K562 (cell line): ENCODE results near the gene CNRIP1. TPM values are rescaled to one million over a fixed set of nuclear protein-coding genes. Genes with fewer than 3 reads are reported as not detected.
A peak's percentile ranks its signal among the peaks of the same experiment; 100 is the strongest.
"Not testable (repeated sequence)": the region's sequence is repeated elsewhere in the genome, so short reads cannot be mapped to it uniquely, and the experiment has no call there.

Source experiments
- ATAC-seq: fragments of 200-7000 bp; cut with Tn5 transposase; 3 replicates; pipeline ENCODE4 v1.9.1; 2020; ENCODE audit warnings: moderate library complexity
- BruUV-seq: library from RNA; stranded (reverse); fragments of 400-500 nt; replicated peaks from 2 replicates; lab custom pipeline; 2021; lab: Mats Ljungman, UMichigan
- CTCF ChIA-PET: fragments of 300-600 bp; formaldehyde crosslinking; extraction: SDS; loops from one replicate; lab custom pipeline; 2021; ENCODE audit warnings: low intra/inter-chr PET ratio; lab: Yijun Ruan, JAX
- POLR2A ChIA-PET: fragments of 300-600, 350-650 bp; sonication (Branson Sonifier 250); formaldehyde crosslinking; extraction: SDS; loops from one replicate; lab custom pipeline; 2021; ENCODE audit warnings: antibody characterized with exemption, inconsistent platforms; lab: Yijun Ruan, JAX
- DNase-seq, 4 experiments: peaks; one replicate each; pipeline versions ENCODE4 v3.0.0 to v3.0.0-alpha.2; 2011 to 2018; ENCODE audit warnings: low spot score in 3 of 4, mixed read lengths in 3 of 4; ENCODE audit errors: extremely low read depth in 1 of 4
- FAIRE-seq: peaks from 2 replicates; lab custom pipeline; 2011; peaks lifted over from hg19 to GRCh38; lab: Jason Lieb, UNC
- H2AFZ ChIP-seq: 2 replicates; pipeline ENCODE4 v1.6.0; 2011; ENCODE audit warnings: low read depth, low read length, control low read depth, inconsistent platforms
- H3K27ac ChIP-seq: fragments of 200-600 bp; 3 replicates; pipeline ENCODE4 v1.8.0; 2011; ENCODE audit warnings: low read depth, mild to moderate bottlenecking, control low read depth, inconsistent platforms, low read length, moderate library complexity, mixed read lengths; ENCODE audit errors: extremely low read depth
- H3K27me3 ChIP-seq, 2 experiments: fragments of 300-600 bp in 1 of 2; 2 replicates in 1 of 2; 3 replicates in 1 of 2; pipeline versions ENCODE4 v1.6.0 to v1.8.0; 2011; ENCODE audit warnings: inconsistent platforms in 2 of 2, low read length in 2 of 2, mild to moderate bottlenecking in 1 of 2, mixed read lengths in 1 of 2, moderate library complexity in 1 of 2; ENCODE audit not compliant: control insufficient read depth in 2 of 2, insufficient read depth in 2 of 2
- H3K36me3 ChIP-seq: fragments of 300-600 bp; 3 replicates; pipeline ENCODE4 v1.8.0; 2011; ENCODE audit warnings: mild to moderate bottlenecking, low read length, inconsistent platforms; ENCODE audit not compliant: control insufficient read depth, insufficient read depth
- H3K4me1 ChIP-seq, 2 experiments: fragments of 200-600 bp in 1 of 2; replicated peaks in 1 of 2; 2 replicates in 1 of 2; 3 replicates in 1 of 2; pipeline versions ENCODE4 v1.5.1 to v1.8.0; 2011; ENCODE audit warnings: inconsistent platforms in 2 of 2, low read length in 2 of 2, mild to moderate bottlenecking in 1 of 2, mixed read lengths in 1 of 2, moderate library complexity in 1 of 2; ENCODE audit not compliant: control insufficient read depth in 2 of 2, insufficient read depth in 2 of 2
- H3K4me2 ChIP-seq: 2 replicates; pipeline ENCODE4 v1.6.1; 2011; ENCODE audit warnings: low read length, control low read depth, inconsistent platforms, mixed read lengths; ENCODE audit not compliant: insufficient read depth
- H3K4me3 ChIP-seq: fragments of 200-600 bp; sonication (generic), shearing (Covaris generic); 2 replicates; pipeline ENCODE4 v1.5.1; 2016; ENCODE audit warnings: control low read depth, inconsistent platforms
- H3K79me2 ChIP-seq: fragments of 200-600 bp; 3 replicates; pipeline ENCODE4 v1.8.0; 2011; ENCODE audit warnings: low read length, inconsistent platforms; ENCODE audit not compliant: control insufficient read depth, insufficient read depth
- H3K9ac ChIP-seq, 2 experiments: 2 replicates each; pipeline versions ENCODE4 v1.6.0 to v1.6.1; 2011; ENCODE audit warnings: low read depth in 2 of 2, low read length in 2 of 2, control low read depth in 1 of 2, inconsistent platforms in 1 of 2, mild to moderate bottlenecking in 1 of 2, mixed read lengths in 1 of 2; ENCODE audit not compliant: insufficient read depth in 1 of 2
- H3K9me1 ChIP-seq: one replicate; pipeline ENCODE4 v1.6.0; 2011; ENCODE audit warnings: inconsistent platforms, mild to moderate bottlenecking, low read length, moderate library complexity; ENCODE audit not compliant: control insufficient read depth, insufficient read depth
- H3K9me3 ChIP-seq: replicated peaks from 2 replicates; pipeline ENCODE4 v1.5.1; 2011; ENCODE audit warnings: low read depth, low read length, inconsistent platforms; ENCODE audit not compliant: control insufficient read depth, insufficient read depth
- H4K20me1 ChIP-seq: replicated peaks from 2 replicates; pipeline ENCODE4 v1.6.1; 2011; ENCODE audit warnings: low read length, inconsistent platforms, mixed read lengths; ENCODE audit not compliant: control insufficient read depth, insufficient read depth
- CBFA2T2 ChIP-seq: fragments of 450-650 bp; conservative IDR thresholded peaks from 2 replicates; pipeline ENCODE4 v1.6.1; 2017; ENCODE audit warnings: mild to moderate bottlenecking
- CBFA2T3 ChIP-seq: fragments of 450-650 bp; IDR thresholded peaks from 2 replicates; pipeline ENCODE4 v1.6.1; 2017
- EHMT2 ChIP-seq: fragments of 450-650 bp; IDR thresholded peaks from 2 replicates; pipeline ENCODE4 v1.6.1; 2018; ENCODE audit warnings: antibody characterized with exemption
- FOXK2 ChIP-seq, 2 experiments: fragments of 450-650 bp; IDR thresholded peaks in 1 of 2; conservative IDR thresholded peaks in 1 of 2; 2 replicates each; pipeline ENCODE4 v1.6.1; 2016; ENCODE audit warnings: low read depth in 2 of 2, mild to moderate bottlenecking in 1 of 2
- RBBP5 ChIP-seq: fragments of 200-600 bp; sonication (generic); IDR thresholded peaks from 2 replicates; pipeline ENCODE4 v1.6.1; 2012; ENCODE audit warnings: borderline replicate concordance, mild to moderate bottlenecking, low read length, control low read depth, inconsistent platforms; ENCODE audit not compliant: insufficient read depth, poor library complexity, severe bottlenecking
- SAFB ChIP-seq: fragments of 200-400 bp; formaldehyde crosslinking; IDR thresholded peaks from 2 replicates; pipeline ENCODE4 v1.6.1; 2017; ENCODE audit warnings: low read depth, low read length, borderline replicate concordance
- SMARCE1 ChIP-seq: fragments of 450-650 bp; IDR thresholded peaks from 2 replicates; pipeline ENCODE4 v1.7.1; 2016; ENCODE audit warnings: mild to moderate bottlenecking
- XRCC5 ChIP-seq: fragments of 200-400 bp; formaldehyde crosslinking; IDR thresholded peaks from 2 replicates; pipeline ENCODE4 v1.6.1; 2017; ENCODE audit warnings: low read depth, mild to moderate bottlenecking, low read length
- YBX1 ChIP-seq: fragments of 450-650 bp; IDR thresholded peaks from 2 replicates; pipeline ENCODE4 v1.7.1; 2016; ENCODE audit warnings: mild to moderate bottlenecking
- ZFPM2 ChIP-seq: fragments of 250-450 bp; sonication (Bioruptor Pico); IDR thresholded peaks from 2 replicates; pipeline ENCODE4 v1.5.1; 2022; ENCODE audit warnings: mild to moderate bottlenecking
- ZKSCAN1 ChIP-seq: fragments of 150-350 bp; IDR thresholded peaks from 2 replicates; pipeline ENCODE4 v1.6.1; 2016; ENCODE audit warnings: low read depth, low read length
- ZNF134 ChIP-seq: fragments of 250-450 bp; sonication (Bioruptor Pico); conservative IDR thresholded peaks from 2 replicates; pipeline ENCODE4 v1.4.0; 2020
- ZNF232 ChIP-seq: sonication (generic); formaldehyde crosslinking; IDR thresholded peaks from 2 replicates; pipeline ENCODE4 v1.8.0; 2022; ENCODE audit warnings: mild to moderate bottlenecking, missing genetic modification reagents
- ZNF583 ChIP-seq: fragments of 250-450 bp; sonication (Bioruptor Pico); IDR thresholded peaks from 2 replicates; pipeline ENCODE4 v1.4.0; 2020
- ZNF77 ChIP-seq: fragments of 250-450 bp; sonication (Bioruptor Pico); IDR thresholded peaks from 2 replicates; pipeline ENCODE4 v1.5.0; 2020
- WGBS: fragments of 100-300 bp; shearing (Covaris generic); methylation state at CpG from one replicate; pipeline ENCODE4 v1.1.6; 2016; ENCODE audit warnings: low coverage, mixed read lengths; ENCODE audit not compliant: insufficient coverage; ENCODE audit errors: missing lambda C conversion rate; 5-methylcytosine and 5-hydroxymethylcytosine counted together
- in situ Hi-C: fragments of 300-500 bp; cut with MboI; formaldehyde crosslinking; loops from 4 replicates; pipeline ENCODE4 v1.15.0; 2018; ENCODE audit warnings: inconsistent platforms, mixed read lengths
- intact Hi-C: fragments of 100-400 bp; cut with micrococcal nuclease; formaldehyde crosslinking; loops from 2 replicates; pipeline ENCODE4 v1.14.2; 2022
- polyA plus RNA-seq, 8 experiments: library from polyadenylated mRNA; depleted of rRNA in 4 of 8; stranded (reverse) in 5 of 8; unstranded in 3 of 8; fragments of >200 nt; fragmentation: Nextera tagmentation in 2 of 8; fragmentation: Illumina TruSeq in 1 of 8; extraction: Ambion mirVana in 2 of 8; extraction: Trizol in 1 of 8; gene quantifications; 2 replicates each; pipeline versions ENCODE4 v1.2.1 to v1.2.3, GENCODE V29; 2011 to 2014; ENCODE audit warnings: inconsistent platforms in 1 of 8, missing spikeins in 1 of 8
- total RNA-seq, 7 experiments: library from RNA; depleted of rRNA in 6 of 7; stranded (reverse); fragments of >200 nt in 6 of 7; fragmentation: Illumina TruSeq in 2 of 7; extraction: Trizol in 2 of 7; gene quantifications; 2 replicates each; pipeline versions ENCODE4 v1.2.1 to v1.2.3, GENCODE V29; 2011 to 2021; ENCODE audit warnings: low replicate concordance in 1 of 7
- TF ChIP-seq, protein P1 (sequence below): fragments of 450-650 bp; formaldehyde crosslinking; IDR thresholded peaks from 2 replicates; pipeline ENCODE4 v1.4.0; 2020; ENCODE audit warnings: mild to moderate bottlenecking, moderate library complexity

The CNRIP1 gene
- total and polyA plus RNA-seq, 9 of the 15 experiments (the other 6 are each of a cell fraction or from before 2014, with no cell fraction given) = 0.59 to 2.1 (median 1.5) TPM

DNA sequence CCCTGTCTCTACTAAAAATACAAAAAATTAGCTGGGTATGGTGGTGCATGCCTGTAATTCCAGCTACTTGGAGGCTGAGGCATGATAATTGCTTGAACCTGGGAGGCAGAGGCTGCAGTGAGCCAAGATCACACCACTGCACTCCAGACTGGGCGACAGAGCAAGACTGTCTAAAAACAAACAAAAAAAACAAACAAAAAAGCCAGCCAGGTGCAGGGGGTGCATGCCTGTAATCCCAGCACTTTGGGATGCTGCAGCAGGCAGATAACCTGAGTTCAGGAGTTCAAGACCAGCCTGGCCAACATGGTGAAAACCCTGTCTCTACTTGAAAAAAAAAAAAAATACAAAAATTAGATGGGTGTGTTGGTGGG is 15.9 kb downstream of the CNRIP1 start:
- H2AFZ ChIP-seq, H3K9me1 ChIP-seq, DNase-seq, CTCF ChIA-PET, H4K20me1 ChIP-seq, H3K4me3 ChIP-seq, ATAC-seq: not testable (repeated sequence)
- POLR2A ChIA-PET = interaction anchor here (1.2 to 1.8 kb wide), 2 partner anchors 10 to 13 kb away, joined by 3 to 5 read pairs; no protein-coding TSS in a partner anchor
- TF ChIP-seq CBFA2T2 (0 out of 2 replicates have a peak, but pooled peaks have one; percentile 19), CBFA2T3 (peak; percentile 49)
- TF ChIP-seq, all 486 proteins: peak for 2; not testable (repeated sequence) for 484
- H3K4me1 ChIP-seq, BruUV-seq, in situ Hi-C loops, H3K4me2 ChIP-seq, H3K9me3 ChIP-seq, H3K9ac ChIP-seq, FAIRE-seq, H3K27me3 ChIP-seq, H3K27ac ChIP-seq, H3K79me2 ChIP-seq, H3K36me3 ChIP-seq, intact Hi-C loops: not testable (repeated sequence)
- WGBS = 43% methylated on average over 1 of the region's 1 CpG

DNA sequence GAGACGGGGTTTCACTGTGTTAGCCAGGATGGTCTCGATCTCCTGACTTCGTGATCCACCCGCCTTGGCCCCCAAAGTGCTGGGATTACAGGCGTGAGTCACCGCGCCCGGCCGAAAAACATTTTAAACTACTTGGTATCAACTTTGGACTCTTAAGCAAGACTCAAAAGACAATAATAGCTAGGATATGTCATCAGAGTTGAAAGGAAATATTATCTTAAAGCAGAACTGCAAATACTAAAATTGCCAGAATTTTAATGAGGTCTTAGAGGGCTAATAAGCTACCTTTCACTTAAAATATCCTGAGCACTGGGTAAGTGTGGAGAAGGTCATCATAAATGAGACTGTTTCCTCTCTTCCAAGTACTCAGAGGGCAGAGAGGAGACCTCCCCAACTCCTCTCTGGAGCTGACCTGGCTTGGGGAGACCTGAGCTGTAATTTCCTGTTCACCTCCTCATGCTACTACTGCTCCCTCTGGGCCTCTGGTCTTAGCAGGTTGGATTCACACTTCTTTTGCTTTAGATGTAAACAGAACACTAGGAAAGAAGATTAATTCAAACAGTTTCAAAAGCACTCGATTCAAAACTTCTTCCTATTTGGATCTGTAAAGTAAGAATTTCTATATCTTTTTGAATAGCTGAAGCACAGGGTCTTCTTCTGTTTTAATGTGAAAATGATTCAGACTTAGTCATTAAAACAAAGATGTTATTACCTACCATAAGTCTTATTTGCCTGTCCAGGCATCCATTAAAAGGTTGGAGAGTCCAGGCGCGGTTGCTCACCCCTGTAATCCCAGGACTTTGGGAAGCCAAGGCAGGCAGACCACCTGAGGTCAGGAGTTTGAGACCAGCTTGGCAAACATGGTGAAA is 16.5 kb downstream of the CNRIP1 start:
- intact Hi-C loops (no loop called here), in situ Hi-C loops (no loop called here)
- ChIA-PET CTCF (no interaction called here), POLR2A (interaction anchor here (0.6 to 1.8 kb wide), 5 partner anchors 8 to 20 kb away, joined by 3 to 5 read pairs (median 4); partner anchors contain the start of gene CNRIP1)
- H3K27me3 ChIP-seq = no peaks in the 10 kb centered on the region
- H3K9me3 ChIP-seq = no peaks in the 10 kb centered on the region
- ATAC-seq (0 out of 3 replicates have a peak, but pooled peaks have one; percentile 34), DNase-seq (no peak), FAIRE-seq (no peak)
- 76% methylated on average over 8 of the region's 12 CpGs for WGBS
- no peaks in the 10 kb centered on the region for H3K9me1 ChIP-seq
- no TSS peak for BruUV-seq
- no peaks in the 10 kb centered on the region for H3K79me2 ChIP-seq
- no peaks in the 10 kb centered on the region for H3K36me3 ChIP-seq
- H4K20me1 ChIP-seq = no peaks in the 10 kb centered on the region
- H3K4me2 ChIP-seq = no peak overlapping the region
- no peak overlapping the region for H3K4me3 ChIP-seq
- H3K4me1 ChIP-seq = peaks cover 4 to 6% of the 10 kb centered on the region in 2 experiments; a peak in 3 of 5 replicates
- no peak overlapping the region for H3K9ac ChIP-seq
- no peak overlapping the region for H3K27ac ChIP-seq
- peak overlapping the region; percentile 63; the same call in 1 of the 2 replicates for H2AFZ ChIP-seq
- TF ChIP-seq, protein P1, sequence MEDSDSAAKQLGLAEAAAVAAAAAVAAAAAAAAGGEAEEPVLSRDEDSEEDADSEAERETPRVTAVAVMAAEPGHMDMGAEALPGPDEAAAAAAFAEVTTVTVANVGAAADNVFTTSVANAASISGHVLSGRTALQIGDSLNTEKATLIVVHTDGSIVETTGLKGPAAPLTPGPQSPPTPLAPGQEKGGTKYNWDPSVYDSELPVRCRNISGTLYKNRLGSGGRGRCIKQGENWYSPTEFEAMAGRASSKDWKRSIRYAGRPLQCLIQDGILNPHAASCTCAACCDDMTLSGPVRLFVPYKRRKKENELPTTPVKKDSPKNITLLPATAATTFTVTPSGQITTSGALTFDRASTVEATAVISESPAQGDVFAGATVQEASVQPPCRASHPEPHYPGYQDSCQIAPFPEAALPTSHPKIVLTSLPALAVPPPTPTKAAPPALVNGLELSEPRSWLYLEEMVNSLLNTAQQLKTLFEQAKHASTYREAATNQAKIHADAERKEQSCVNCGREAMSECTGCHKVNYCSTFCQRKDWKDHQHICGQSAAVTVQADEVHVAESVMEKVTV (CRISPR knock-in tag) = no peak
- TF ChIP-seq ZKSCAN1 (no peak), ZNF77 (no peak), FOXK2 (conservative IDR thresholded peaks at IDR 0.05 in 1 of 2, IDR thresholded peaks at IDR 0.05 in 1 of 2; ENCODE audit: low read depth in 2 of 2) (no peak), EHMT2 (no peak), RBBP5 (no peak), XRCC5 (no peak), SMARCE1 (no peak), ZFPM2 (CRISPR knock-in tag) (no peak), SAFB (no peak), YBX1 (no peak), ZNF134 (CRISPR knock-in tag) (no peak), ZNF583 (CRISPR knock-in tag) (no peak), ZNF232 (CRISPR knock-in tag) (no peak)
